OCI-LY1 (cell line): ENCODE measurements around the gene PAM.
"Not testable (repeated sequence)": the region's sequence is repeated elsewhere in the genome, so short reads cannot be mapped to it uniquely, and the experiment has no call there.

Source experiments
- EZH2 ChIP-seq: fragments of 200-600 bp; sonication (generic), shearing (Covaris generic); IDR thresholded peaks from 2 replicates; pipeline ENCODE4 v1.8.0; 2017; ENCODE audit warnings: borderline replicate concordance, mixed run types, mild to moderate bottlenecking, antibody characterized with exemption, low read length, moderate library complexity, mixed read lengths
- TF ChIP-seq, protein P1 (sequence below): fragments of 200-600 bp; sonication (generic), shearing (Covaris generic); IDR thresholded peaks from 2 replicates; pipeline ENCODE4 v1.5.1; 2017; ENCODE audit warnings: mild to moderate bottlenecking, antibody characterized with exemption, low read length, moderate library complexity, mixed read lengths

DNA sequence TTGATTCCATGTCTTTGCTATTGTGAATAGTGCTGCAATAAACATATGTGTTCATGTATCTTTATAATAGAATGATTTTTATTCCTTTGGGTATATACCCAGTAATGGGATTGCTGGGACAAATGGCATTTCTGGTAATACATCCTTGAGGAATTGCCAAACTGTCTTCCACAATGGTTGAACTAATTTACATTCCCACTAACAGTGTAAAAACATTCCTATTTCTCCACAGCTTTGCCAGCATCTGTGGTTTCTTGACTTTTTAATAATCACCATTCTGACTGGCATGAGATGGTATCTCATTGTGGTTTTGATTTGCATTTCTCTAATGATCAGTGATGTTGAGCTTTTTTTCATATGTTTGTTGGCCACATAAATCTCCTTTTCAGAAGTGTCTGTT, 20.7 kb downstream of the PAM start:
- TF ChIP-seq, protein P1, sequence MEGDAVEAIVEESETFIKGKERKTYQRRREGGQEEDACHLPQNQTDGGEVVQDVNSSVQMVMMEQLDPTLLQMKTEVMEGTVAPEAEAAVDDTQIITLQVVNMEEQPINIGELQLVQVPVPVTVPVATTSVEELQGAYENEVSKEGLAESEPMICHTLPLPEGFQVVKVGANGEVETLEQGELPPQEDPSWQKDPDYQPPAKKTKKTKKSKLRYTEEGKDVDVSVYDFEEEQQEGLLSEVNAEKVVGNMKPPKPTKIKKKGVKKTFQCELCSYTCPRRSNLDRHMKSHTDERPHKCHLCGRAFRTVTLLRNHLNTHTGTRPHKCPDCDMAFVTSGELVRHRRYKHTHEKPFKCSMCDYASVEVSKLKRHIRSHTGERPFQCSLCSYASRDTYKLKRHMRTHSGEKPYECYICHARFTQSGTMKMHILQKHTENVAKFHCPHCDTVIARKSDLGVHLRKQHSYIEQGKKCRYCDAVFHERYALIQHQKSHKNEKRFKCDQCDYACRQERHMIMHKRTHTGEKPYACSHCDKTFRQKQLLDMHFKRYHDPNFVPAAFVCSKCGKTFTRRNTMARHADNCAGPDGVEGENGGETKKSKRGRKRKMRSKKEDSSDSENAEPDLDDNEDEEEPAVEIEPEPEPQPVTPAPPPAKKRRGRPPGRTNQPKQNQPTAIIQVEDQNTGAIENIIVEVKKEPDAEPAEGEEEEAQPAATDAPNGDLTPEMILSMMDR: not testable (repeated sequence)
- not testable (repeated sequence) for TF ChIP-seq EZH2
